ENCODE measurements around the gene A2ML1.

A2ML1 gene

GRCh38 chr12:8837291-8837690 is 14.9 kb downstream of the A2ML1 start:
- Histone ChIP-seq H3K27me3 (ENCODE audit: control insufficient read depth, insufficient read depth, low read length) (no peaks in the 10 kb centered on the region), H3K4me3 (ENCODE audit: low read depth, low read length) (no peak overlapping the region), H3K79me2 (no peaks in the 10 kb centered on the region), H3K36me3 (ENCODE audit: control insufficient read depth, insufficient read depth, low read length) (no peaks in the 10 kb centered on the region), H3K4me1 (no peaks in the 10 kb centered on the region), H3K27ac (no peak overlapping the region), H3K9ac (no peak overlapping the region), H3K9me3 (ENCODE audit: control insufficient read depth, low read length) (no peaks in the 10 kb centered on the region), H3K4me2 (ENCODE audit: low read length) (no peak overlapping the region), H2AFZ (no peak overlapping the region)
- TF ChIP-seq CTCF (IDR thresholded peaks at IDR 0.05) = no peak

- no peaks in the 10 kb centered on the region for H3K36me3 ChIP-seq (ENCODE audit: control insufficient read depth, insufficient read depth, low read length)
- H3K4me1 ChIP-seq = peaks cover 11% of the 10 kb centered on the region
- H2AFZ ChIP-seq = no peak overlapping the region
- no peaks in the 10 kb centered on the region for H3K27me3 ChIP-seq (ENCODE audit: control insufficient read depth, insufficient read depth, low read length)
- H3K9ac ChIP-seq = no peak overlapping the region
- H3K4me3 ChIP-seq (ENCODE audit: low read depth, low read length) = no peak overlapping the region
- H3K79me2 ChIP-seq = no peaks in the 10 kb centered on the region
- H3K27ac ChIP-seq = no peak overlapping the region
- H3K4me2 ChIP-seq (ENCODE audit: low read length) = no peak overlapping the region
- TF ChIP-seq CTCF (IDR thresholded peaks at IDR 0.05) = no peak
- no peaks in the 10 kb centered on the region for H3K9me3 ChIP-seq (ENCODE audit: control insufficient read depth, low read length)
Observed at GRCh38 chr12:8840321-8840720, 17.9 kb downstream of the A2ML1 start.

GRCh38 chr12:8840938-8841633 is 18.7 kb downstream of the A2ML1 start:
- Histone ChIP-seq H3K27ac (no peak overlapping the region), H3K36me3 (ENCODE audit: control insufficient read depth, insufficient read depth, low read length) (no peaks in the 10 kb centered on the region), H3K9me3 (ENCODE audit: control insufficient read depth, low read length) (no peaks in the 10 kb centered on the region), H3K4me2 (ENCODE audit: low read length) (no peak overlapping the region), H3K79me2 (no peaks in the 10 kb centered on the region), H2AFZ (no peak overlapping the region), H3K4me3 (ENCODE audit: low read depth, low read length) (no peak overlapping the region), H3K27me3 (ENCODE audit: control insufficient read depth, insufficient read depth, low read length) (no peaks in the 10 kb centered on the region), H3K4me1 (peaks cover 12% of the 10 kb centered on the region), H3K9ac (no peak overlapping the region)
- no peak for TF ChIP-seq CTCF (IDR thresholded peaks at IDR 0.05)

- H2AFZ ChIP-seq = no peak overlapping the region
- no peak overlapping the region for H3K9ac ChIP-seq
- H3K9me3 ChIP-seq (ENCODE audit: control insufficient read depth, low read length) = no peaks in the 10 kb centered on the region
- H3K4me1 ChIP-seq = peaks cover 12% of the 10 kb centered on the region
- H3K4me2 ChIP-seq (ENCODE audit: low read length) = no peak overlapping the region
- TF ChIP-seq CTCF (IDR thresholded peaks at IDR 0.05) = no peak
- no peak overlapping the region for H3K27ac ChIP-seq
- no peak overlapping the region for H3K4me3 ChIP-seq (ENCODE audit: low read depth, low read length)
- no peaks in the 10 kb centered on the region for H3K27me3 ChIP-seq (ENCODE audit: control insufficient read depth, insufficient read depth, low read length)
- H3K79me2 ChIP-seq = no peaks in the 10 kb centered on the region
- no peaks in the 10 kb centered on the region for H3K36me3 ChIP-seq (ENCODE audit: control insufficient read depth, insufficient read depth, low read length)
Observed at GRCh38 chr12:8841778-8842177, 19.4 kb downstream of the A2ML1 start.

GRCh38 chr12:8844665-8845064 is 22.2 kb downstream of the A2ML1 start:
- H2AFZ ChIP-seq = peak overlapping the region; percentile 70
- H3K4me2 ChIP-seq (ENCODE audit: low read length) = peak overlapping the region; percentile 49
- peak overlapping the region; percentile 30 for H3K27ac ChIP-seq
- peak overlapping the region; percentile 34 for H3K4me3 ChIP-seq (ENCODE audit: low read depth, low read length)
- no peaks in the 10 kb centered on the region for H3K79me2 ChIP-seq
- no peaks in the 10 kb centered on the region for H3K9me3 ChIP-seq (ENCODE audit: control insufficient read depth, low read length)
- TF ChIP-seq CTCF (IDR thresholded peaks at IDR 0.05) = no peak
- H3K36me3 ChIP-seq (ENCODE audit: control insufficient read depth, insufficient read depth, low read length) = no peaks in the 10 kb centered on the region
- H3K27me3 ChIP-seq (ENCODE audit: control insufficient read depth, insufficient read depth, low read length) = no peaks in the 10 kb centered on the region
- H3K4me1 ChIP-seq = peaks cover 12% of the 10 kb centered on the region
- no peak overlapping the region for H3K9ac ChIP-seq
